Progenitor cell of endocrine pancreas (in vitro differentiated cells): ENCODE measurements around the gene SLC38A5. TPM values are rescaled to one million over a fixed set of nuclear protein-coding genes. Genes with fewer than 3 reads are reported as not detected.

ENCODE experiments used
- DNase-seq: peaks from one replicate; pipeline ENCODE4 v3.0.0; 2021; ENCODE audit warnings: low spot score; ENCODE audit not compliant: unreplicated experiment
- H3K27ac Mint-ChIP-seq: 2 replicates; pipeline ENCODE4 v1.8.0; 2021; ENCODE audit warnings: mild to moderate bottlenecking, moderate library complexity, mixed read lengths
- H3K27me3 Mint-ChIP-seq: 2 replicates; pipeline ENCODE4 v1.8.0; 2021; ENCODE audit warnings: mixed read lengths
- H3K36me3 Mint-ChIP-seq: 2 replicates; pipeline ENCODE4 v1.8.0; 2022; ENCODE audit warnings: mixed read lengths; ENCODE audit not compliant: insufficient read depth
- H3K4me1 Mint-ChIP-seq: 2 replicates; pipeline ENCODE4 v1.8.0; 2021; ENCODE audit warnings: low read depth, mixed read lengths
- H3K4me3 Mint-ChIP-seq: 2 replicates; pipeline ENCODE4 v1.8.0; 2021; ENCODE audit warnings: low read depth, mild to moderate bottlenecking, moderate library complexity, mixed read lengths
- H3K9me3 Mint-ChIP-seq: 2 replicates; pipeline ENCODE4 v1.8.0; 2021; ENCODE audit warnings: low read depth, mixed read lengths
- total RNA-seq: library from RNA; stranded (reverse); gene quantifications from 2 replicates; pipeline ENCODE4 v1.2.1, GENCODE V29; 2021
- TF ChIP-seq, protein P1 (sequence below): fragments of 200-600 bp; sonication (generic); IDR thresholded peaks from one replicate; pipeline ENCODE4 v1.5.0; 2021; ENCODE audit warnings: antibody characterized with exemption, mild to moderate bottlenecking; ENCODE audit not compliant: unreplicated experiment

SLC38A5 gene
- total RNA-seq, 1 donor from 2014 or later, result 0.74 TPM

DNA sequence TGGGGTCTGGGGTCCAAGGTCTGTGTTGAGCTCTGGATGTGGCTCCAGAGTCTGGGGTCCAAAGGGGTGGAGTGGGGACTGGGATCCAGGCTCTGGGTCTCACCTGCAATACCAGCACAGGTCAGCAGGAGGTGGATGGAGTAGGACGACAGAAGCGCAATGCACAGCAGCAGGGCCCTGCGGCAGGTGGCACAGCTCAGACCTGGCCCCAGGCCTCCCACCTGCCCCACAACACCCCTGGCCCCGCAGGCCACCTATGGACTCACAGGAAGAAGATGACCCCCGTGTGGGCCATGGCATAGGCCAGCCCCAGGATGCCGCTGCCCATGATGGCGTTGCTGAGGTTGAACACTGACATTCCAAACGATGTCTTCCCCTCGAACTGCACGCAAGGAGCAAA, 3.4 kb downstream of the SLC38A5 start:
- no peak overlapping the region for H3K27ac Mint-ChIP-seq
- TF ChIP-seq, protein P1, sequence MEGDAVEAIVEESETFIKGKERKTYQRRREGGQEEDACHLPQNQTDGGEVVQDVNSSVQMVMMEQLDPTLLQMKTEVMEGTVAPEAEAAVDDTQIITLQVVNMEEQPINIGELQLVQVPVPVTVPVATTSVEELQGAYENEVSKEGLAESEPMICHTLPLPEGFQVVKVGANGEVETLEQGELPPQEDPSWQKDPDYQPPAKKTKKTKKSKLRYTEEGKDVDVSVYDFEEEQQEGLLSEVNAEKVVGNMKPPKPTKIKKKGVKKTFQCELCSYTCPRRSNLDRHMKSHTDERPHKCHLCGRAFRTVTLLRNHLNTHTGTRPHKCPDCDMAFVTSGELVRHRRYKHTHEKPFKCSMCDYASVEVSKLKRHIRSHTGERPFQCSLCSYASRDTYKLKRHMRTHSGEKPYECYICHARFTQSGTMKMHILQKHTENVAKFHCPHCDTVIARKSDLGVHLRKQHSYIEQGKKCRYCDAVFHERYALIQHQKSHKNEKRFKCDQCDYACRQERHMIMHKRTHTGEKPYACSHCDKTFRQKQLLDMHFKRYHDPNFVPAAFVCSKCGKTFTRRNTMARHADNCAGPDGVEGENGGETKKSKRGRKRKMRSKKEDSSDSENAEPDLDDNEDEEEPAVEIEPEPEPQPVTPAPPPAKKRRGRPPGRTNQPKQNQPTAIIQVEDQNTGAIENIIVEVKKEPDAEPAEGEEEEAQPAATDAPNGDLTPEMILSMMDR, result peak; percentile 13
- no peak for DNase-seq
- no peaks in the 10 kb centered on the region for H3K36me3 Mint-ChIP-seq
- peaks cover 23% of the 10 kb centered on the region for H3K9me3 Mint-ChIP-seq
- H3K27me3 Mint-ChIP-seq, result peaks cover 30% of the 10 kb centered on the region
- H3K4me3 Mint-ChIP-seq, result no peak overlapping the region
- peaks cover 6% of the 10 kb centered on the region for H3K4me1 Mint-ChIP-seq

DNA sequence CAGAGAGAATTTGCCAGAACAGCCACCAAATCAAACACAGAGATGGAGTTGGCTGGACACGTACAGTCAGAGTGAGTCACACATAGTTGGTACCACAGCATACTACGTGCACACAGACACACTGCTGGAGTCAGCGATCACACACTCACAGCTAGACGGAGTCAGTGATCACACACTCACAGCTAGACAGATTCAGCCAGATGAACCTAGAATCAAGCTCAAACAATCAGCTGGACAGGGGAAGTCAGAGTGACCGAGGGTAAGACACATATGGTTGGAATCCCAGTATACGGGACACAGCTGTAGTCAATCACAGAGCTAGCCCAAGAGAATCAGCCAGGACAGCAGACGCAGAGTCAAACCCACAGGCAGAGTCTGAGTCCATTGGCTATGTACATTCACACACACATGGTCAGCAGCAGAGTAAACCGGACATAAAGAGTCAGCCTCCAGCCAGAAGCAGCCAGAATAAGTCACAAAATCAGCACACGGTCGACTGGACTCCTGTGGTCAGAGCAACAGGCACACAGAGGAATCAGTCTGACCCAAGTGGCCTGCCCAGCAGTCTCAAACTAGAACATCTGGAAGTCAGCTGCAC, 4.6 kb downstream of the SLC38A5 start:
- H3K27me3 Mint-ChIP-seq, result peaks cover 30% of the 10 kb centered on the region
- TF ChIP-seq, protein P1, result no peak
- no peak overlapping the region for H3K4me3 Mint-ChIP-seq
- H3K4me1 Mint-ChIP-seq, result peaks cover 5% of the 10 kb centered on the region
- H3K9me3 Mint-ChIP-seq, result peaks cover 22% of the 10 kb centered on the region
- no peak for DNase-seq
- H3K36me3 Mint-ChIP-seq, result peaks cover 2% of the 10 kb centered on the region
- peak overlapping the region; percentile 60 for H3K27ac Mint-ChIP-seq

DNA sequence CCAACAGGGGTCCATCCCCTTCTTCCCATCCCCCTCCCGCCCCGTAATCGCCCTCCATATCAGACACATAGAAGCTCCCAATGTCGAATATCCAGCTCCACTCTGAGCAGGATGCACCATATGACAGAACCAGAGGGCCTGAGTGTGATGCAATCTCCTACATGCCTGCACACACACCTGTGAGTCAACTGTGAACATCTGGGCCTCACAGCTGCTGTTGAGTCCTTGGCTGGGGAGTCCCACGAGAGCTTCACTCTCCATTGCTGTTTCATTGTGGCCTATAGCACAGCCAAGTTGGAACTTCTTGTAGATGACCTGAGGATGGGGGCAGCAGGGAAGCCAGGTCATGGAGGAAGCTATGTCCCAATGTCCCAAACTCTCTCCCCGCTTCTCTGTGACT, 8.2 kb downstream of the SLC38A5 start:
- peaks cover 2% of the 10 kb centered on the region for H3K36me3 Mint-ChIP-seq
- no peaks in the 10 kb centered on the region for H3K4me1 Mint-ChIP-seq
- peaks cover 23% of the 10 kb centered on the region for H3K9me3 Mint-ChIP-seq
- H3K27me3 Mint-ChIP-seq, result peaks cover under 1% of the 10 kb centered on the region
- no peak overlapping the region for H3K27ac Mint-ChIP-seq
- no peak for DNase-seq
- TF ChIP-seq, protein P1, result no peak
- no peak overlapping the region for H3K4me3 Mint-ChIP-seq

DNA sequence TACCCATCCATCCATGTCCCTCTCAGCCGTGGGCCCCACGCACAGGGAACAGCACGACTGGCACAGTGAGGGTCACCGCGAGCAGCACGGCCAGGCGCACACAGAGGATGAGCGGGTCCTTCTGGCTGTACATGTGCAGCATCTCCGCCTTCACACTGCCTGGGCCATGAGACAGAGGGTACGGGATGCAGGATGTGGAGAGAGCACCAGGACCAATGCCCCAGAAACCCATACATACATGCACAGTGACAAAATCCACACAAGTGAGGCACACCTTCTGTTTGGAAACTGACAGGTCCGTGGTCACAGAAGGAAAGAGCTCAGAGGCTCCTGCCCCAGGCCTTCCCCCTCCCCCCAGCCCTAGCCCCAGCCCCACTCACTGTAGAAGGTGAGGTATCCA, 9.5 kb downstream of the SLC38A5 start:
- H3K4me3 Mint-ChIP-seq, result no peak overlapping the region
- H3K27me3 Mint-ChIP-seq, result no peaks in the 10 kb centered on the region
- H3K4me1 Mint-ChIP-seq, result no peaks in the 10 kb centered on the region
- DNase-seq, result no peak
- H3K36me3 Mint-ChIP-seq, result peaks cover 2% of the 10 kb centered on the region
- H3K9me3 Mint-ChIP-seq, result peaks cover 23% of the 10 kb centered on the region
- no peak overlapping the region for H3K27ac Mint-ChIP-seq
- TF ChIP-seq, protein P1, result no peak

DNA sequence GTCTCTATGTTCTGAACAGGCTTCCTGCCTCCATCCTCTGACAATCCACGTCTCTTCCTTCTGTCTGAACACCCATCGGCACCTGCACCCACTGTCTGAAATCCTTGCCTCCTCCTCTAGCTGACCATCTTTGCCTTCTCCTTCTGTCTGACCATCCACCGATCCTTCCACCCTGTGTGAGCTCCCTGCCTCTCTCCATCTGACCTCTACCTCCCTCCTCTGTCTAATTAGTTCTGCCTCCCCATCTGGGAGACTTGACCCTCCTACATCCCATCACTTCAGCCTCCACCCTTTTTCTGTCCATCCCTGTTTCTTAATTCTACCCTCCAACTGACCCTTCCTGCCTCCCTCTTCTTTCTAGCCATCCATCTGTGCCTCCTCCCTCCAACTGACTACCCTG, 10.0 kb downstream of the SLC38A5 start:
- Mint-ChIP-seq H3K36me3 (peaks cover 2% of the 10 kb centered on the region), H3K27ac (no peak overlapping the region), H3K4me1 (no peaks in the 10 kb centered on the region), H3K9me3 (peaks cover 18% of the 10 kb centered on the region), H3K4me3 (no peak overlapping the region), H3K27me3 (no peaks in the 10 kb centered on the region)
- TF ChIP-seq, protein P1, result no peak
- DNase-seq, result no peak
